Ovary (tissue), 3 donors: ENCODE data around the gene IMMT.

Source experiments
- CTCF ChIP-seq, 3 donors: fragments of 450-650 bp in 2 of 3; fragments of 200-600 bp in 1 of 3; IDR thresholded peaks; one replicate each; pipeline versions ENCODE4 v1.5.1 to v1.8.0; 2016 to 2022; ENCODE audit warnings: antibody characterized with exemption in 3 of 3, mild to moderate bottlenecking in 1 of 3
- POLR2A ChIP-seq: fragments of 450-650 bp; IDR thresholded peaks from one replicate; pipeline ENCODE4 v1.6.1; 2017; ENCODE audit warnings: antibody characterized with exemption, mild to moderate bottlenecking, moderate library complexity
- donor health status: DM: no; HTN: no; CAD: no.

- TF ChIP-seq POLR2A, result no peak
- no peak for TF ChIP-seq CTCF (IDR thresholded peaks at IDR 0.05)
These were observed 48.9 kb upstream of the IMMT start for GRCh38 chr2:86243950-86244733.
